ENCODE measurements around the gene FUBP3.

GRCh38 chr9:130543368-130543767 lies 36.0 kb upstream of the FUBP3 start:
- no peak for TF ChIP-seq CTCF (IDR thresholded peaks at IDR 0.05)
- TF ChIP-seq POLR2A (IDR thresholded peaks at IDR 0.05), result no peak
- TF ChIP-seq EP300 (IDR thresholded peaks at IDR 0.05; ENCODE audit: low read depth), result no peak
